ENCODE measurements around the gene GH1.
"Not testable (repeated sequence)": the region's sequence is repeated elsewhere in the genome, so short reads cannot be mapped to it uniquely, and the experiment has no call there.

Gene GH1

DNA sequence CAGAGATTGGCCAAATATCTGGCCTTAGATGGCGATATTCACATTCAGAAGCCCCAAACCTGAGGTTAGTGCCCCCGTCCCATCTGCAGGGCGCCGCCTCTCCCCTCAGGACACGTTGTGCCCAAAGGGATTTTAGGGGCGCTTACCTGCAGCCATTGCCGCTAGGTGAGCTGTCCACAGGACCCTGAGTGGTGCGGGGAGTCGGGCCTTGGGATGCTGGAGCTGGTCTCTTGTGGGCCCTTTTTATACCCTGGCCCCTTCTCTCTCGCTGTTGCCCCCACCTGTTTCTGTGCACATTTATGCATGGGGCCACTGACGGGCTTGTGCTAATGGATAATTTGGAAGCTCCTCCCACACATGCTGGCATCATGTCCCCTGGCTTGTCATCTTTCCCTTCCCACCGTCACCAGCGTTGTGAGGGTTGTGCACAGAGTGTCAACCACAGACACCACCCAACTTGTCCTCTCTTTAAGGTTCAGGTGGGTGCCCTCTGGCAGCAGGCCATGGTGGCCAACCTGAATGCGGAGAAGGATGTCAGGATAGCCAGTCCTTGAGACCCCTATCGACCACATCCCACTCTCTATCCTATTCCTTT, 7.5 kb downstream of the GH1 start, which contains the start of gene CSHL1:
Gene CSHL1 (minus strand): TSS at position 218 of the 595 bp plus-strand sequence. CDS start 62 bp downstream, at position 156.
- TF ChIP-seq, protein P1, sequence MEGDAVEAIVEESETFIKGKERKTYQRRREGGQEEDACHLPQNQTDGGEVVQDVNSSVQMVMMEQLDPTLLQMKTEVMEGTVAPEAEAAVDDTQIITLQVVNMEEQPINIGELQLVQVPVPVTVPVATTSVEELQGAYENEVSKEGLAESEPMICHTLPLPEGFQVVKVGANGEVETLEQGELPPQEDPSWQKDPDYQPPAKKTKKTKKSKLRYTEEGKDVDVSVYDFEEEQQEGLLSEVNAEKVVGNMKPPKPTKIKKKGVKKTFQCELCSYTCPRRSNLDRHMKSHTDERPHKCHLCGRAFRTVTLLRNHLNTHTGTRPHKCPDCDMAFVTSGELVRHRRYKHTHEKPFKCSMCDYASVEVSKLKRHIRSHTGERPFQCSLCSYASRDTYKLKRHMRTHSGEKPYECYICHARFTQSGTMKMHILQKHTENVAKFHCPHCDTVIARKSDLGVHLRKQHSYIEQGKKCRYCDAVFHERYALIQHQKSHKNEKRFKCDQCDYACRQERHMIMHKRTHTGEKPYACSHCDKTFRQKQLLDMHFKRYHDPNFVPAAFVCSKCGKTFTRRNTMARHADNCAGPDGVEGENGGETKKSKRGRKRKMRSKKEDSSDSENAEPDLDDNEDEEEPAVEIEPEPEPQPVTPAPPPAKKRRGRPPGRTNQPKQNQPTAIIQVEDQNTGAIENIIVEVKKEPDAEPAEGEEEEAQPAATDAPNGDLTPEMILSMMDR (IDR thresholded peaks at IDR 0.05; ENCODE audit: extremely low read depth, missing control alignments): no peak
- DNase-seq (ENCODE audit: low spot score): no peak

DNA sequence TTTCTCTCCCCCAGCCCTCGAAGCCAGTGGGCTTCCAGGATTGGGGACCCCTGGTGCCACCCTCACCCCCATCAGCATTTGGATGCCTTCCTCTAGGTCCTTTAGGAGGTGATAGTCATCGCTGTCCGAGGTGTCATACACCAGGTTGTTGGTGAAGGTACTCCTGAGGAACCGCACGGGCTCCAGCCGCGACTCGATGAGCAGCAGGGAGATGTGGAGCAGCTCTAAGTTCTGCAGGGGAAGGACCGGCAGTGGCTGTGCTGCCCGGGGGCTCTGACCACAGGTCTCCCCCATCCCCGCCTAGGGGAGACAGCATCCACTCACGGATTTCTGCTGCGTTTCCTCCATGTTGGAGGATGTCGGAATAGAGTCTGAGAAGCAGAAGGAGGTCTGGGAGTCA, 8.5 kb downstream of the GH1 start:
- DNase-seq (ENCODE audit: low spot score): no peak
- TF ChIP-seq, protein P1 (IDR thresholded peaks at IDR 0.05; ENCODE audit: extremely low read depth, missing control alignments): no peak

DNA sequence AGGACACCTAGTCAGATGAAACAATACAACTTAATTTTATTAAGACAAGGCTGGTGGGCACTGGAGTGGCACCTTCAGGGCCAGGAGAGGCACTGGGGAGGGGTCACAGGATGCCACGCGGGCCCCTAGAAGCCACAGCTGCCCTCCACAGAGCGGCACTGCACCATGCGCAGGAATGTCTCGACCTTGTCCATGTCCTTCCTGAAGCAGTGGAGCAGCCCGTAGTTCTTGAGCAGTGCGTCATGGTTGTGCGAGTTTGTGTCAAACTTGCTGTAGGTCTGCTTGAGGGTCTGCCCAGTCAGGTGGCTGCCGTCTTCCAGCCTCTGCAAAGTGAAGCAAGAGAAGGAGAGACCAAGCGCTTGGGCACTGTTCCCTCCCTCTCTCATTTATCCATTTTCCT, 9.1 kb downstream of the GH1 start:
- not testable (repeated sequence) for DNase-seq (ENCODE audit: low spot score)

DNA sequence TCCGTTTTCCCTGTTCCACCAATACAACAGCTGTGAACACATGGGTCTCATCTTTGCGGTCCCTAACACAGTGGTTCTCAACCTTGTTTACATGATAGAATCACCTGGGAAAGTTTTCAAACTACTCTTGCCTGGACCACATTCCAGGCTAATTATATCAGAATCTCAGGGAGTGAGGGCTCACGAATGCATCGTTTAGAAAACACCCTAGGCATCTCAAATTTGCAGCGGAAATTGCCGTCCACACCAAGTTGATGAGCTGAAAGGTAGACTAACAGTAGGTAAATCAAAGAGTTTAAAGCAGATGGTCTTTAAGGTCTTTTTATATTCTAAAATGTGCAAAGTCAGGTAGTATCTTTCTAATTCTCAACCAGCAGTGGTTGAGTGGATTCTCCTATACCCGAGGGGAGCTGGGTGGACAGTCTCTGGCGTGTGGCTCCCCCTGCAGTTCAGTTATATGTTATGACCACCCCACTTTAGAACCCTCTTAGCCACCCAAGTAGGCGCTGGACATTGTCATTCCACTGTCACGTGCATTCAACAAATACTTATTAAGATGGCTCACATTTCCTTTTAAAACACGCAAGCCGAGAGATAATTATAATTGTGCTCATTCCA, 11.4 kb downstream of the GH1 start:
- not testable (repeated sequence) for DNase-seq (ENCODE audit: low spot score)

DNA sequence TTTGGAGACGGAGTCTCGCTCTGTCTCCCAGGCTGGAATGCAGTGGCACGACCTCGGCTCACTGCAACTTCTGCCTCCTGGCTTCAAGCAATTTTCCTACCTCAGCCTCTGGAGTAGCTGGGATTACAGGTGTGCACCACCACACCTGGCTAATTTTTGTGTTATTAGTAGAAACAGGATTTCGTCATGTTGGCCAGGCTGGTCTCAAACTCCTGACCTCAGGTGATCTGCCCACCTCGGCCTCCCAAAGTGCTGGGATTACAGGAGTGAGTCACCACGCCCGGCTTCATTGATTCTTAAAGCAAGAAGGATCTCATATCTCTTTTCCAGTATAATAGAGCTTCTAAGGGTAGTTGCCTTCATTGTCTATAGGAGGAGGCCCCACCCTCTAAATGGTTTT, 13.8 kb downstream of the GH1 start:
- DNase-seq (ENCODE audit: low spot score): not testable (repeated sequence)

DNA sequence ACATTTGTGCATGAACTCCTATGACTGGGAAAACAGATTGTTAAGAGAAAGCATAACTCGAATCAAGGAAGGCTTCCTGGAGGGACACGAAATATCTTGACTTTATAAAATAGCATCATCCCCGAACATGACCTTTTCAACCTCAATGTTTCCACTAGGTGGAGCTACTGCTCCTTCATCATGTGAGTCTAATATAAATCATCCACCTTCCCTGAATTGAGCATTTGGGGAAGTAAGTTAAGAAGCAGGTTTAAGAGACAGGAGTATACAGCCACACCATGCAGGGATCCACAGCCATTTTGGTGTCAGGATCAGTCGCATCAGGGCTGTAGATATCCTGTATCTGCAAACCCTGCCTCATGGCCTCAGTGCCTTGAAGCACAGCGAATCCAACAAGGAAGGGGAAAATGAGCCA, 14.8 kb downstream of the GH1 start:
- not testable (repeated sequence) for DNase-seq (ENCODE audit: low spot score)

DNA sequence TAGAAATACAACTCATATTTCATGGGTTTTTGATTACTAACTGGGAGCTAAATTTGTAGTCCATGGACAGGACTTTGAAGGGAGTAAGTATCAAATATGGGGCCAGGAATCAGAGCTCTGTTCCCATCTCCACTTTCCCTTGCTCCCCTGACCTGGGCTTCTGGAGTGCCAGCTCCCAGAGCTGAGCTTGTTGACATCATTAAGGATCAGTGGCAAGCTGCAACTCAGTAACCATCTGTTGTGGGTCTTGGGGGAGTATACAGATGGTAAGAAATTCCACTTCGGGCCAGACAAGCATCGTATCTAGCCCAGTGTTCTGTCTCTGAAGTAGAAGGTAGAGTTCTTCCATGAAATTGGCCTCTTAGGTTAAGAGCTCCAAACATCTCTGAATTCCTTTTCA, 16.7 kb downstream of the GH1 start:
- DNase-seq (ENCODE audit: low spot score): not testable (repeated sequence)

DNA sequence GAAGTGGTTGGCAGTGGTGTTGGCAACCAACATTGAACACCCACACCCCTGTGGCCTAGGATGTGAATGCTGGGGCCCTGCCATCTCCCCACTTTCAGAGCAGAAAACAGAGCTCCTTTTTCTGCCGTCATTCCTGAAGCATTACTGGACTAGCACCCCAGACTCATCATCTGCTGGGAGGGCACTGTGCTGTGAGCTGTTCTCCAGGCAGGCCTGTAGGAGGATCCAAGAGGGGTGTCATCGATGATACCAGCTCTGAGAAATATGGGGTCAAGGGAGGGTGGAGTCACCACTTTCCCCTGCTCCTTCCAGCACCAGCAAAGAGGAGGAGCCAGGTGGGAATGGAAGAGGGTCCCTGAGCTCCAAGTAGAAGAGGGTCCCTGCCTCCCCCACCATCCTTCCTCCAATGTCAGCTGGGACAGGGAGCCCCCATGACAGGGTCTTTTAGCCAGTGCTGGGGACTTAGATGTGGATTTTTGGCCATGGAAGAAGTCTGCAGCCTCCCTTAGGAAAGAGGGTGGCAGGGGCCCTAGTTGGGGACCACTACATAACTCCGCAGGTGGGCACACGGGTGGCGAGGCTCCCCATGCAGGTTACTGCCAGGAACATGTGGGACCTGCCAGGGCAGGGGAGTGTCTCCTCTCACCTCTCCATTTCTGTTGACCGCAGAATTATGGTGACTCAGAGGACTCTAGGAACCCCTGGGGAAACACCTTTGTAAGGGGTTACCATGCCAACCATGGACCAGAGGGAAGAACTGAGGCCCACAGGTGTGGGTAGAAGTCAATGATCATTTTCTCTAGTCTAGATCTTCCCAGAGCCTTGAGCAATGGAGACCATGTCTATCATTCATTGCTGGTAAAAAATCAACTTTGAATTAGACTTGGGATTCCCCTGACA, 19.5 kb downstream of the GH1 start:
- not testable (repeated sequence) for DNase-seq (ENCODE audit: low spot score)

DNA sequence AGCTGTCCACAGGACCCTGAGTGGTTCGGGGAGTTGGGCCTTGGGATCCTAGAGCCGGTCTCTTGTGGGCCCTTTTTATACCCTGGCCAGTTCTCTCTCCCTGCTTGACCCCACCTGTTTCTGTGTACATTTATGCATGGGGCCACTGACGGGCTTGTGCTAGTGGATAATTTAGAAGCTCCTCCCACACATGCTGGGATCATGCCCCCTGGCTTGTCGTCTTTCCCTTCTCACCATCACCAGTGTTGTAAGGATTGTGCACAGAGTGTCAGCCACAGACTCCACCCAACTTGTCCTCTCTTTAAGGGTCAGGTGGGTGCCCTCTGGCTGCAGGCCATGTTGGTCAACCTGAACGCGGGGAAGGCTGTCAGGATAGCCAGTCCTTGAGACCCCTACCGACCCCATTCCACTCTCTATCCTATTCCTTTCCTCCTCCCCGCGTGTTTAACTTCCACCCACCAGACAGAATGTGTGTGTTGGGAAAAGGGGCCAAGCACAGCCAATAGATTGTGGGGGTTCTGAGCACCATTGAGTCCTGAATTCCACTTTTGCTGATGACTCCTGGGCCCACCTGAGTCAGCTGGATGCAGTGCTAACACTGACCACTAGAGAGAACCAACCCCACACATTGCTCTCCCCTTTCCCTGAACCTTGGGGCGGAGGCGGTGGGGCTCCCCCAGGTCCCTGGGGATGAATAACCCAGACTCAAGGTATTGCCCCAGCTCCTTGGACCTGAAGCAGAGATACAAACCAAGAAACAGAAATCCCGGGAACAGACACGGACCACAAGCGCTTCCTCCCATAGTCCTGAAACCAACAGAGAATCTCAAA, 21.9 kb downstream of the GH1 start, which contains the start of gene CSH1:
Gene CSH1 (minus strand): TSS at position 51 of the 831 bp plus-strand sequence. CDS start 63 bp downstream, outside the sequence.
- DNase-seq (ENCODE audit: low spot score): not testable (repeated sequence)

DNA sequence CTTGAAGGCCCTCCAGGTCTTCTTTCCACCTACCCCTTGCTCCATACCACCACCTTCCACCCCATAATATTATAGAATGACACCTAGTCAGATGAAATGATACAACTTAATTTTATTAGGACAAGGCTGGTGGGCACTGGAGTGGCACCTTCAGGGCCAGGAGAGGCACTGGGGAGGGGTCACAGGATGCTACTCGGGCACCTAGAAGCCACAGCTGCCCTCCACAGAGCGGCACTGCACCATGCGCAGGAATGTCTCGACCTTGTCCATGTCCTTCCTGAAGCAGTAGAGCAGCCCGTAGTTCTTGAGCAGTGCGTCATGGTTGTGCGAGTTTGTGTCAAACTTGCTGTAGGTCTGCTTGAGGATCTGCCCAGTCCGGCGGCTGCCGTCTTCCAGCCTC, 23.8 kb downstream of the GH1 start:
- DNase-seq (ENCODE audit: low spot score): not testable (repeated sequence)

DNA sequence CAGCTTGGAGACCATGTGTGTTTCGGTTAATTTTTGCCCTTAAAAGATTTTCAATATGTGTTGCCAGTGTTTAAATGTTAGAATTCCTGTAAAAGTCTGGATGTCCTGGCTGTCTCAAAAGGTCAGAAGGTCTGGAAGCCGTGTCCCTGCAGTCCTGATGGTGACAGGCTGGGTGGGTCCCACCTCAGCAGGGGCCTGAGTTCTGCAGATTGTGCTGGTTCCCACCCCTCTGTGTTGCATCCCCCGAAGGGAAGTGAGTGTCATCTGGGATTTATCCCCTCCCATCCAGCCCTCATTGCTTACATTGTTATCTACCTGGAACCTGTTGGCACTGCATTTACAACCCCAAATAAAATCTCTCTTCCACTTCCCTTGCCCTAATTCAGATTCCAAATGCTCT, 24.6 kb downstream of the GH1 start:
- DNase-seq (ENCODE audit: low spot score): not testable (repeated sequence)

DNA sequence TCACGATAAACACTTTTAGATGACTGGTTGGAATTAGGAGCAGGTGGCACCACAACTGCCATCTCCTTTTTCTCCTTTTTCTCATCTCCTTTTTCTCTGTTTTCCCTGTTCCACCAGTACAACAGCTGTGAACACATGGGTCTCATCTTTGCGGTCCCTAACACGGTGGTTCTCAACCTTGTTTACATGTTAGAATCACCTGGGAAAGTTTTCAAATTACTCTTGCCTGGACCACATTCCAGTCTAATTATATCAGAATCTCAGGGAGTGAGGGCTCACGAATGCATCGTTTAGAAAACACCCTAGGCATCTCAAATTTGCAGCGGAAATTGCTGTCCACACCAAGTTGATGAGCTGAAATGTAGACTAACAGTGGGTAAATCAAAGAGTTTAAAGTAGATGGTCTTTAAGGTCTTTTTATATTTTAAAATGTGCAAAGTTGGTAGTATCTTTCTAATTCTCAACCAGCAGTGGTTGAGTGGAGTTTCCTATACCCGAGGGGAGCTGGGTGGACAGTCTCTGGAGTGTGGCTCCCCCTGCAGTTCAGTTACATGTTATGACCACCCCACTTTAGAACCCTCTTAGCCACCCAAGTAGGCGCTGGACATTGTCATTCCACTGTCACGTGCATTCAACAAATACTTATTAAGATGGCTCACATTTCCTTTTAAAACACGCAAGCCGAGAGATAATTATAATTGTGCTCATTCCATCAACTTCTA, 26.2 kb downstream of the GH1 start:
- not testable (repeated sequence) for DNase-seq (ENCODE audit: low spot score)

DNA sequence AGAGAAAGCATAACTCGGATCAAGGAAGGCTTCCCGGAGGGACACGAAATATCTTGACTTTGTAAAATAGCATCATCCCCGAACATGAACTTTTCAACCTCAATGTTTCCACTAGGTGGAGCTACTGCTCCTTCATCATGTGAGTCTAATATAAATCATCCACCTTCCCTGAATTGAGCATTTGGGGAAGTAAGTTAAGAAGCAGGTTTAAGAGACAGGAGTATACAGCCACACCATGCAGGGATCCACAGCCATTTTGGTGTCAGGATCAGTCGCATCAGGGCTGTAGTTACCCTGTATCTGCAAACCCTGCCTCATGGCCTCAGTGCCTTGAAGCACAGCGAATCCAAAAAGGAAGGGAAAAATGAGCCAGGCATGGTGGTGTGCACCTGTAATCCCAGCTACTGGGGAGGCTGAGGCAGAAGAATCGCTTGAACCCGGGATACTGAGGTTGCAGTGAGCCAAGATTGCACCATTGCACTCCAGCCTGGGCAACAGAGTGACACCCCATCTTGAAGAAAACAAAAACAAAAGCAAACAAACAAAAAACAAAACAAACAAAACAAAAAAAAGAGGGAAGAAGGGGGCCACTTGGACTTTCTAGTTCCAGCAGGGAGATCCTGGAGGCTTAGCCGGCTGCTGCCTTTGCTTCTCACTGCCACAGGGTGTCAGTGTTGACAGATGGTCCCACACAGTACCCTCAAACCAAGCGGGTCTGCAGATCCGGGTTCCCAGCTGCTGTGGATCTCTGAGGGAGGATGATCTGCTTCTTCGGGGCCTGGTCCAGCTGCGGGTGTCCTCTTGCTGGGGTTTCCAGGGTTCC, 29.4 kb downstream of the GH1 start:
- not testable (repeated sequence) for DNase-seq (ENCODE audit: low spot score)

DNA sequence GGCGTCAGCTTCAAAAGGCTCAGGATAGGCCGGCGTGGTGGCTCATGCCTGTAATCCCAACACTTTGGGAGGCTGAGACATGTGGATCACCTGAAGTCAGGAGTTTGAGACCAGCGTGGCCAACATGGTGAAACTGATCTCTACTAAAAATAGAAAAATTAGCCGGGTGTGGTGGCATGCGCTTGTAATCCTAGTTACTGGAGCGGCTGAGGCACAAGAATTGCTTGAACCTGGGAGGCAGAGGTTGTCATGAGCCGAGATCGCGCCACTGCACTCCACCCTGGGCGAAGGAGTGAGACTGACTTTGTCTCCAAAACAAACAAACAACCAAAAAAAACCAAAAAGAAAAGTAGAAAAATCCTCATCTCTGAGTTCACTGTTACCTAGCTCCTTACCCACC, 33.5 kb downstream of the GH1 start:
- DNase-seq (ENCODE audit: low spot score): not testable (repeated sequence)

DNA sequence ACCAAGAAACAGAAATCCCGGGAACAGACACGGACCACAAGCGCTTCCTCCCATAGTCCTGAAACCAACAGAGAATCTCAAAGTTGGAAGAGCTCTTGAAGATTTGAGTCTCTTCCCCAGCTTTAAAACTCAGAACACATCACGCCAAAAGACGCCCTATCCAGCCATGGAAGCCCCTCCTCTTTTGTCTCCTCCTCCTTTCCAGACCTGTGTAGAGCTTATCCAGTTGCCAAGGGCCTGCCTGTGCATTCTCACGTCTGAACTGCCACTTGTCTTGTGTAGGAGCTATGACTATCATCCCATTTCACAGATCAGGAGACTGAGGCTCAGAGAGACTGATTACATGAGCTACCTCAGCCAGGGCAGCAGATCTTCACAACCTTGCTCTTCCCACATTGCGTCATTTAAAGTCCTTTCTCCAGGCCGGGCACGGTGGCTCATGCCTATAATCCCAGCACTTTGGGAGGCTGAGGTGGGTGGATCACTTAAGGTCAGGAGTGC, 36.0 kb downstream of the GH1 start:
- DNase-seq (ENCODE audit: low spot score): not testable (repeated sequence)
